ENCODE results near the gene TXNRD3.

Gene TXNRD3

DNA sequence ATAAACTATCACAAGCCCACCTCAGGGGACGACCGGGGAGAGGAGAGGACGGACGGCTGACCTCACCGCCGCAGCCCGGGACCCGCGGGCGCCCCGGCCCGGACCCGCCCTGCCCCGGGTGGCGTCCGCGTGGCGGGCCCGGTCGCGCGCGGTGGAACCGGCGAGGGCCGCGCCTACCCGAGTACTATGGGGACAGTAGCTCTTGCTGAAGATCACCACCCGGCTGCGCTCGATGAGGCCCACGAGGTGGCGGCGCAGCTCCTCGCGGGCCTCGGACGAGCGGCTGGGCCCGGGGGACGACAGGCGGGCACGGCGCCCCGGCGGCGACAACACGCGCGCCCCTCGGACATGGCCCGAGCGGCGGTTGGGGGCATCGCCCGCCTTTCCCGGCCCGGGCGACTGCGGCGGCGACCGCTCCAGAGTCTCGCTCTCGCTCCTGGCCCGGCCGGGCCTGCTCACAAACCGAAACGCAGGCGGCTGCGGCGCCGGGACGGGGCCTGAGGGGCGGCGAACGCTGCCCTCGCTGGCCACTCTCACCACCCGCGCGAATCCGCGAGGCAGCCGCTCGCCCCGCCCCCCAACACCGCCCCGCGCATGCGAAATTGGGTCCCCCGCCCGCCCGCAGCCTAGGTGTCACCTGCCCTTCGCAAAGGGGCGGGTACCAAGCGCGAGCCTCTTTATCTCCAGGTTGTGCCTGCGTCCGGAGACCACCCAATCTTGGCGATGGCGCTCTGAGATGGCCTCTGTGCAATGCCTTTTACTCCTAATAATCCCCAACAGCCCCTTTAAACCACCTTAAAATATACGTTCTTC is at the start of gene TXNRD3:
Gene TXNRD3 (minus strand): TSS at position 554 of the 813 bp plus-strand sequence.
- DNase-seq (ENCODE audit: low read depth) = peak; percentile 56

DNA sequence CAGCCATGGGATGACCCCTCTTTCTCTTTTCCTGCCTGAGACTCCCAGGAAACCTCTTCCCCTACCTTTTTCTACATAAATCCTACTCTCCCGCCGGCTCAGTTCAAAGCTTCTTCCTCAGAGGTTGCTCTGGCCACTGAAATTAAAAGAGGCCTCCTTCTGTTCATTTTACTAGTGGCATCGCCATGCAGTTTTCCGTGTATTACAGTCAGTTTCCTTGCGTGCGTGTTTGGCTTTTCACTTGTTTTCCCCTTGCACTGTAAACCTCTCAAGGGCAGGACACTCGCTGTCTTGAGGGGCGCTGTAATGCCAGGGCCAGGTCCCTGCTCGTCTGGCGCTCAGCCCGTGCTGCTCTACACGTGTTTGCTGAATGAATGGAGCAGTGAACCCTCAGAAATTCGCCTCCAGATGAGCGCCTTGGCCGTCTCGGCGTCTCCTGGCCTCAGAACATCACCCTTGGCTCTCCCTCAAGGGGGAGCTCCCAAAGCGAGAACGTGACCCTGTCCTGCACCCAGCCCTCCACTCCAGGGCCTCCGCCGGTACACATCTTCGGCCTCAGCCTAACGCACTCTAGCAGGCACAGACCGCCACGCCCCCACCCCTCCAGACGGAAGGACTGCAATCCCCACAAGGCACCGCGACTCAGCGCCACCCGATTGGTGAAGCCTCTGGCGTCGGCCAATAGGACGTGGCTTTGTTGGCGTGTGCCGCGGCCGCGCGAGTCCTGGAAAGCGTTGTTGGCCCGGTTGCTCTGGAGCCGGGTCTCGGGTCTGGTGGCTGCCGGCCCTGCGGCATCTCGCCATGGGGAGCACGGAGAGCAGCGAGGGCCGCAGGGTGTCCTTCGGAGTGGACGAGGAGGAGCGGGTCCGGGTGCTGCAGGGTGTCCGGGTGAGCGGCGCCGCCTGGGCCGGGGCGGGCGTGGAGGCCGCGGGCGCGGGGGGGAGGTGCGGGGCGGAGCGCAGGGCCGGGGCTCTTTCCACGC is 48.9 kb upstream of the TXNRD3 start, which contains the start of gene CHCHD6:
Gene CHCHD6 (plus strand): TSS at position 729 of the 982 bp plus-strand sequence. CDS start 73 bp downstream, at position 802.
- peak; percentile 88 for DNase-seq (ENCODE audit: low read depth)

DNA sequence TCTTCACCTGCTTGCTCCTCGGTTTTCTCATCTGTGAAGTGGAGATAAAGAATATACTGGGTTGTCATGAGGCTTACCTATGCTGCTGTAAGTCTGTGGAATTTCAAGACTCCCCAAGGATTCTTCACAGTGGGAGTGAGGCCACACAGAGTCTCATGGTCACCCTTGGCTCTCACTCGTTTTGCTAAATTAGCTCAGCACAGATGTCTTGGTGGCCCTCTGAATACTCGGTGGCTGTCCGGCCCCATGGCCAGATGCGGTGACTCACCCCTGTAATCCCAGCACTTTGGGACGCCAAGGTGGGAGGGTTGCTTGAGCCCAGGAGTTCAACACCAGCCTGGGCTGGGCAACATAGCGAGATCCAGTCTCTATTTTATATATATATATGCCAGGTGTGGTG is 44.1 kb upstream of the TXNRD3 start:
- DNase-seq (ENCODE audit: low read depth) = no peak

DNA sequence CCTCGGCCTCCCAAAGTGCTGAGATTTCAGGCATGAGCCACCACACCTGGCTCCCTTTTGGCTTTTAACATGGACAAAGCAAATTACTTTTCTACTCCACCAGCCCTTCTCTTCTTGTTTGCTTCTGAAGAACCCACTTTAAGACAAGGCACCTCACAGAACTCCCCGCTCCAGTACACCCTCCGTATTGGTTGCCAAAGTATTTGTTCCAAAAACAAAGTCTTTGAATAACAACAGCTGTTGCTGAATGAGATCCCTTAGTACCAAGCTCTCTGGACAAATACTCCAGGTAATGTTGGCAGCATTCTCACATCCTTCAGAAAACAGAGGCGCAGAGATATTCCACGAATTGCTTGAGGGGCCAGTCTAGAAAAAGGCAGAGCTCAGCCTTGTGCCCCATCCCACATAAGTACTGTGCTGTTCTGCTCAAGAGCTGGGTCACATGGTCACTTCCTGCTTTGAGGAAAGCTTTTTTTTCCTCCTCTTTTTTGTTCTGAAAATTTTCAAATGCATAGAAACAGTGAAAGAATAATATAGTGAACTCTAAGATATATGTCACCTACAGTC is 41.9 kb upstream of the TXNRD3 start:
- no peak for DNase-seq (ENCODE audit: low read depth)

DNA sequence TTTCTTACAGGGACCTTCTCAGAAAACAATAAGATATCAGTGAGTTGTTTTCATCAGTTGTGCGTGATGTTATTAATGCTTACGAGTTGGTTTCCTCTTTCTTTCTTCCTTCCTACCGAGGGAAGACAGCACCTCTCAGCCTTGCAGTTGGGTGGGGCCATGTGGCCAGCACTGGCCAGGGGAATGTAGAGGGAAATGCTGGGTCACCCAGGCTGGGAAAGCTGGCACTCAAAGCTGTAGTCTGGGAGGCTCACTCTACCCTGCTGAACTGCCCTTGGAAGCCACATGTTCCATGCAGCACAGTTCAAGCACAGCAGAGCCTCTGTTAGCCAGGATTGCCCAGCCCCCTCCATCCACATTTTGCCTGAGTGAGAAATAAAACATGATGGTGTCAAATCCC is 39.0 kb upstream of the TXNRD3 start:
- no peak for DNase-seq (ENCODE audit: low read depth)

DNA sequence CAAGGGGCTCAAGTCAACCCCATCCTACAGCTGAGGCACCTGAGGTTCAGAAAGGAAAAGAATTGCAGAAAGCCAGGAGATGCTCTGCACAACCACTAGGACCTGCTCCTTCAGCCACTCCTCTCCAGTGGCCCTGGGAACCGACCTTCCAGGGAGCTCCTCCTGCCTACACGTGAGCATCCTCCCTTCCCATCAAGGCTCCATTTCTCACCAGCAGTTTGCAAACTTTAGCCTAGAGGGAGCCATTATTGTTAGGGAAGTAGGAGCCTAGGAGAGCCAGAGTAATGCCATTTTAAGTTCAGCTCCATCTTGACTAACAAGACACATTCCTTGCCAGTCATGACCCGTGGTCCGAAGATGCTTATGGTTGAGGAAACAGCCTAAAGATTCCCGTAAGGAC is 37.9 kb upstream of the TXNRD3 start:
- no peak for DNase-seq (ENCODE audit: low read depth)

DNA sequence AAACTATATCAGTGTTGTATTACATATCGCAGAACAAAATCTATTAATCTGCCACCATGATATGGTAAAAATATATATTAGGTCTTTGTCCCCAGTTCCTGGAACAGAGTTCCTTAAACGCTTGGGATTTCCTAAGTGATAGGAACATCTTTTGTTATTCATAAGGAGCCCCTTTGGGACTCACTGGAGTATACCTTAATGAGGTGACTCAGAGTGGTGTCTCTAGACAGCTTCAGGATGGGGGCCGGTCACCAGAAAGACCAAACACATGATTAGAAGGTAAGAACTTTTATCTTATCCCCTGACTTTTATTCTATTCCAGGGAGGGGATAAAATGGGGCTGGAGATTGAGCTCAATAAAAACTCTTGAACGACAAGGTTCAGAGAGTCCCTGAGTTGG is 36.8 kb upstream of the TXNRD3 start:
- DNase-seq (ENCODE audit: low read depth) = no peak

DNA sequence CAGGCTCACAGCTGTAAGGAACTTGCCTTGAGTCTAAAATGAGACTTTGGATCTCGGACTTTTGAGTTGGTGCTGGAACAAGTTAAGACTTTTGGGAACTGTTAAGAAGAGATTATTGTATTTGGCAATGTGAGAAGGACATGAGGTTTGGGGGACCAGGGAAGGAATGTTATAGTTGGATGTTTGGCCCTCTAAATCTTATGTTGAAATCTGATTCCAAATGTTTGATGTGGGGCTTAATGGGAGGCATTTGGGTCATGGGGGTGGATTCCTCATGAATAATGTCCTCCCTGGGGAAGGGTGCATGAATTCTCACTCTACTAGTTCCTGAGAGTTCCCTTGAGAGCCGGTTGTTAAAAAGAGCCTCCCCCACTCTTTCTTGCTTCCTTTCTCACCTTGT is 30.6 kb upstream of the TXNRD3 start:
- DNase-seq (ENCODE audit: low read depth) = no peak

DNA sequence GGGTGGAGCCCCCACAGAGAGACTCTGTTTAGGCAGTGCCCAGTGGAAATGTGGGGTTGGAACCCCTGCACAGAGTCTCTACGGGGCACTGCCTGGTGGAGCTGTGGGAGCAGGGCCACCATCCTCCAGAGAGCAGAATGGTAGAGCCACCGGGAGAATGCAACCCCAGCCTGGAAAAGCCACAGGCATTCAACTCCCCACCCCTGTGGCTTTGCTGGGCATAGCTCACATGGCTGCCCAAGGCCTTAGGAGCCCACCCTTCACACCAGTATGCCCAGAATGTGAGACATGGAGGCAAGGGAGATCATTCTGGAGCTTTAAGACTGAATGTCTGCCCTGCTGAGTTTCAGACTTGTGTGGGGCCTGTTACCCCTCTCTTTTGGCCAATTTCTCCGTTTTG is 30.1 kb upstream of the TXNRD3 start:
- peak; percentile 5 for DNase-seq (ENCODE audit: low read depth)

DNA sequence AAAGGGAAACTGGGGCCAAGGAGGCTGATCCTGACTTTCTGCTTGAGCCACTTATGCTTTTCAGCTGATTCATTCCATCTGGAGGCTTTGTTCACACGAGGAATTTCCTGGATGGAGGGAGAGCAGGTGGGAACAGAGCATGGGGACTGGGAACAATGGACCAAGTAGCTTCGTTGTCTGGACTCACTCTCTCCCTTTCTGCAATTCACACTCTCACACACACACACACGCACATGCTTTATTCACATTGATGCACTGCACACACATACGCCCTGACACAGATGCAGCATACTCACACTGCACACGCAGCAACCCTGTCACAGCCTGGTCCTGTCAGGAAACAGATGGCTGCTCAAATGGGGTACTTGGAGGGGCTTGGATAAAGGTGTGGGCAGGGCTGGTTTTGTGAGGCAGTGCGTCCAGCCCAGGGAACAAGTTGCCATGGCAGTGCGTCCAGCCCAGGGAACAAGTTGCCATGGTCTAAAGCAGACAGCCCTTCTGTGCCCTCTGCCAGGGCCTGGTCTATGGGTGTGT is 29.4 kb upstream of the TXNRD3 start:
- no peak for DNase-seq (ENCODE audit: low read depth)

DNA sequence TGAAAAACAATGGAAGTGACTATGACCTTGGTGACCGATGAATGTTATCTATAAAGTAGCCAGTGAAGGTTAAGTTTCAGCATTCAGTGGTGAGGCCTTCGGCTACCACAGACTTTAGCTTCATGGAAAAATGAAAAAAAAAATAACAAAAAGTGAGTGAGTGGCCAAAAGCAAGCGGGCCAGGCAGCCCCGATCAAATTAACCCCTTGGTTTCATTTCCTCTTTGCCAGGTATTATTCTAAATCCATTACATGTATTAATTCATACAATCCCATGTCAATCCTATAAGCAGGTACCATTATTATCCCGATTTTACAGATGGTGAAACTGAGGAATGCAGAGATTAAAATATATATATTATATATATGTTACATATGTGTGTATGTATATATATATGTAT is 28.1 kb upstream of the TXNRD3 start:
- no peak for DNase-seq (ENCODE audit: low read depth)

DNA sequence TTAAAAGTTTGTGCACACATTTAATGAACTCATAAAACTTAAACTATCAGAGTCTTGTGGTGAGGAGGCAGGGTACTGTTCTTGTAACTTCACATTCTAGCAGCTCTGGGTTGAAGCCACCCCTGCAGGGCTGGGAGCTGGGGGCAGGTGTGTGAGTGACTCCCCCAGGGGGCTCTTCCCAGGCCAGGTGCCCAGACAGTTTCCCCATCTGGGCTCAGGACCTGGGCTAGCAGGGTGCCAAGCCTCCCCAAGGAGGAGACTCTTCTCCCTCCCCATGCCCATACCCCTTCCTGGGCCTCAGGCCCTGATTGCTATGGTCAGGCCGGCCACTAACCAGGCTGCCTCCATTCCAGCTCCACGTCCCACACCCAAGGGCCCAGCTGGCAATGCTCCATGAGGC is 27.1 kb upstream of the TXNRD3 start:
- DNase-seq (ENCODE audit: low read depth) = no peak

DNA sequence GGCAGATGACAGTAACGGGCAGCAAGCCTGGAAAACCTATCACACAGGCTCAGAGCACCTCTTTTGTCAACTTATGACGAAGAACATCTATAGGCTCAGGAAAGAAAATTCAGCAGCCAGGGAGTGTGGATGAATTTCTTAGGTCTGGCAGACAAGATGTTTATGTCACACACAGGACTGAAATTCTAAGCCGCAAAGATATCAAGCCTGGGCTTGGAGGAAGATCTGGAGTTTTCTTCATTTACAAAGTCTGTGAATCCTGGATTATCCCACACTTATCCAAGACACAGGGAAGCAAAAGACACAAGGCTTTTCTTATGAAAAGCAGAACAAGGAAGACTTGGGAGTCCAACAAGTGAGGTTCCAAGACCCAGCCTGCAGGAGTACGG is 25.7 kb upstream of the TXNRD3 start:
- no peak for DNase-seq (ENCODE audit: low read depth)

DNA sequence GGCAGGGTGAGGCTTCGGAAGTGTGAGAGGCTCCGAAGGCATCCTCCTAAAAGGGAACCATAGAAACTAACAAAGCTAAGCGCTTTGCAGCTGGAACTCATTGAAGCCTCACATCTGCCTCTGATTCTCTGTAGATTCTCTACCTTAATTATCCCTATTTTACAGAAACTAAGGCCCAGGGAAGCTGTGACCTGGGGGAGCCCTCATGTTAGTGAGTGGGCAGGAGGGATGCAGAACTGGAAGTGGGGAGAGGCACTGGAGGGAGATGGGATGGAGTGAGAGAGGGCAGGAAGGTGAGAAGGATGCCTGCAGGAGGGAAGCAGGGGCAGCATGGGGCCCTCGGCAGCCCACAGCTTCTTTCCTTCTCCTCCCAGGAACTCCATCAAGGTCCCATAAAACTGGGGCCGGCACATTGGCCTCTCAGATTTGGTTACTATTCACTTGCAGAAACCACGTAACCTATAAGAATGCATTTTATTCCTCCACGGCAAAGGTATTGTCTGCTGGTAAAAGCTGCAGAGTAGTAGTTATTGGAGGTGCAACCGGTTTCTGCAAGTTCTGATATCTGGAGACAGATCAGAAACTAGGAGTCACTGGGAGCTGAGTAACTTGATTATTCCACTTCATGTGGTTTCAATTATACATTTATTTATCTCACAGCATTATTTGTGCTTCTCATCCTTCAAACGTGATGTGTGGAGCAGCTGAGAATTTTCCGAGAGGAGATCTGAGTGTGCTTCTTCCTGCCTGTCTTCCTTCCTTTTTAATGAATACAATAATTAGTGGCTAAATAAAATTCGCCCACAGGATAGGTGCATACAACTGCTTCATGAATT is 25.1 kb upstream of the TXNRD3 start:
- DNase-seq (ENCODE audit: low read depth) = no peak

DNA sequence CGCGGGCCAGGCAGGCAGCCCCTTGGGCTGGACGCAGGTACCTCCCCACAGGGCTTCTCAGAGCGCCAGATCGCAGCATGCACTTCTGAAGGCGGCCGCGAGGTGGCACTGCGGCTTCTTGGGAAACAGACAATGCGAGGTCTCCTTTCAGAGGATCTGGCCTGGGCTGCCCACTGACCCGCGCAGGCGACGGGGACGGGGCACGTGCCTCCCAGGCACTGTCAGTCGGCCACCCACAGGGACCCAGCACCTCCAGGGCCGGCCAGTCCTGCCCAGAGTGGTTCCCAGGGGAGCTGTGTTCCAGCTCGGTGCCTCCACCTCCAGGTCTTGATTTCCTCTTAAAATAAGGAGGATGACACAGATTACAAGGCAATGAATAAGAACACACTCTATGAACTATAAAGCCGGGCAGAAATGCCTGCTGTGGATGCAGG is 24.4 kb upstream of the TXNRD3 start:
- peak; percentile 44 for DNase-seq (ENCODE audit: low read depth)

DNA sequence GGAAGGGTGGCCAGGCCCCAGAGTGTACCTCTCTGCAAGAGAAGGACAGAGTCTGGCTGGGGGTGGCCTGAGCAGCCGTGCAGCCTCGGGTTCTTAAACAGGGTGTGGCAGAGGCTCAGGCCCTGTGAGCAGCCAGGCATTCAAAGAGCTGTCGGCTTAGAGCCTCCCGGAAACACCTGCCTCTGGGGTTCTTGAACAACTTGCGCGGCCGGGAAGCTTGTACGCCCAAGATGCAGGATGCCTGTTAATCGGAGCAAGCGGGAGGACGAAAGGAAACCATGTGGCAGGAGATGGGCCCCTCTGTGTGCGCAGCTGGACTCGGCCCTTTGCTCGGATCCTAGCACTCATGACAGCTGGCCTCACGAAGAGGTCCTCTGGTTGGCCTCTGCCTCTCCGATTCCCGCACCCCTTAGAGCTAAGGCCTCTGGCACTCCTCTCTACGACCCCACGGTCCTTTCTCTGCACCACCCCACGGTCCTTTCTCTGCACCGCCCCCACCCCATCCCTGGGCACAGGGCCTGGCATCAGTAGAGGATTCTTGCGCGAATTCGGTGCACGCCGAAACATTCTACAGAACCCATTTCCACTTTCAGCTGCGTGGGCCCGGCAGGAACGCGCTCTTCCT is 23.9 kb upstream of the TXNRD3 start:
- no peak for DNase-seq (ENCODE audit: low read depth)

DNA sequence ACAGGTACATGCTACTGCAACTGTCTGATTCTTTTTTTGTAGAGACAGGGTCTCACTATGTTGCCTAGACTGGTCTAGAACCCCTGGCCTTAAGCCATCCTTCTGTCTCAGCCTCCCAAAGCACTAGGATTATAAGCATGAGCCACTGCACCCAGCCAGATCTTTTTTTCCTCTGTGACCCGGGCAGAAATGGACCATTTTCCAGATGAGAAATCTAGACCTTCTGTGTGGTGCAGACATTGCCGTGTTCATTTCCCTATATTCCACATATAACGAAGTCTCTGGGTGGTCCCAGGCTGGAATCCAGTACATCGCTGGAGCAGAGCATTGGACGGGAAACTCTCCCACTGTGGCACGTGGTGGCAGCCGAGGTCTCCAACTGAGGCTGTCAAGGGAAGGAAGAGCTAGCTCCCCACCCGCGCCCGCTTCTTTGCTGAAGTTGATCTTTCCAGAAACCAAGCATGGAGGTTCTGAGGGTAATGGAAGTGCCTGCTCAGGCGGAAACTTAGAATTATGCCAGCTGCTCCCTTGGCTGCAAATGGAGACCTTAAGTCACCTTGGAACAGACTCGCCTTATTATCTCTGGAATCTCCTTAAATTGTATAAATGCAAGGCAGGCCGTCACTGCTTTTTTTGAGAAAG is 23.1 kb upstream of the TXNRD3 start:
- no peak for DNase-seq (ENCODE audit: low read depth)

DNA sequence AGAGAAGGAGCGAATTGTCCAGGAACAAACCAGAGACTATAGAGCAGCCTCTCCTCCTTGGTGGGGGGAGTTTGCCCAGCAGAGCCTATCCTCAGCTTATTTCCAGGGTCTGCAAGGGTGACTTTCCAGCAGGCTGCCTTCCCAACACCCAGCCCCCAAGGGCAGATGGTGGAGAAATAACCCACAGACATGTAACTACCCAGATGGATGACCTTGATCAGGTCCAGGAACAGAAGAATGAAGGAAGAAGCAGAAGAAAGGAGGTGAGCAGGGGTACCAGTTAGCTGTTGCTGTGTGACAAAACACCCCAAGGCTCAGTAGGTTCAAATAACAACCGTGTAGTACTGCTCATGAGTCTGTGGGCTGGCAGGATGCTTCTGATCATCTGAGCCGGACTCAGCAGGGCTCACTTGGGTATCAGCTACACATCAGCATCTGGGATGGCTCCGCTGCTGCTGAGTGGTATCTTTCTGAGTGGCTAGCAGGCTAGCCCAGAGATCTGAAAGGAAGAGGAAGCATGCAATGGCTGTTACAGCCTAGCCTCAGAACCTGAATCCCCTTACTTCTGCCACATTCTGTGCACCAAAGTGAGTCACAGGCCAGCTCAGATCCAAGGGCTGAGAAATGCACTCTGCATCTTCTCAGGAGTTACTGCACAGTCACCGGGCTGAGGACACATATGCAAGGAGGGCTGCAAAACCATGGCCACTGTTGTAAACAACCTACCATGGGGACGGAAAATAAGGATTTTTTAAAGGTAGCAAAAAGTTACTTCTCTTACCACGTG is 22.2 kb upstream of the TXNRD3 start:
- peak; percentile 14 for DNase-seq (ENCODE audit: low read depth)

DNA sequence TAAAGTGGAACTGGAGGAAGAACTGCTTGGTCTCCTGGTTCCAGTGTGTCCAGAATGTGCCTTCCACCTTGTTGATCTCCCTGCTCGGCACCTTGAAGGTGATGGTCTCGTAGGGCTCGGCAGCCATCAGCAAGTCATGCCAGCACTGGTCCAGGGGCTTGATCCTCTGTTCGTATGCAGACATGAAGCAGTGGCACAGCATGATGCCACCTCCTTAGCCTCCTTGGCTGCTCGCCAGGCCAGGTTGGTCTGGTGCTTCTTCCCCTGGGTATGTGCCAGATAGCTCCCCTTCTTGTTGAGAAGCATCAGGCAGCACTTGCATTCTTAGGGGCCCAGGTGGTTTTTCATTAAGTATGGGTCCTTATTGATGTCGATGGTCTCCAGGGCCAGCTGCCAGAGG is 17.8 kb upstream of the TXNRD3 start:
- DNase-seq (ENCODE audit: low read depth) = no peak

DNA sequence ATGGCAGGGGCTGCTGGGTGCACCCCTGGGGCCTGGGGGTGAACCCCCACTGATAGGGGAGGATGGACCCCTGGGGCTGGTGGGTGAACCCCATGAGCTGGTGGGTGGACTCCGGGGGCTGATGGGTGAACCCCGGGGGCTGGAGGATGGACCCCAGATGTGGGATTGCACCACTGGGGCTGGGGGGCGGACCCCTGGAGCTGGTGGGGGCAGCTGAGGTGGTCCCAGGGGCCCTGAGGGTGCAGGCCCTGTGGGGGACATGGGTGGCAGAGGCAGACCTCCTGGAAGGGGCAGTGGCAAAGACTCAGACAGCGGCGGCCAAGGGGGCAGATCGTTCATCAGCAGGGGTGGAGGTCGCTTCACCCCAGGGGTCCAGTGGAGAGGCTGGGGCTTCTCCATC is 17.4 kb upstream of the TXNRD3 start:
- no peak for DNase-seq (ENCODE audit: low read depth)

All from amniotic epithelial cell (primary cell).